ENCODE measurements around the gene XAGE1B. TPM values are rescaled to one million over a fixed set of nuclear protein-coding genes. Genes with fewer than 3 reads are reported as not detected.
"Not testable (repeated sequence)": the region's sequence is repeated elsewhere in the genome, so short reads cannot be mapped to it uniquely, and the experiment has no call there.

Gene XAGE1B
- total and polyA plus RNA-seq, 8 donors = 0.68 TPM; not detected in 7

- Histone ChIP-seq H3K9me3 (no peaks in the 10 kb centered on the region), H3K36me3 (no peaks in the 10 kb centered on the region), H3K27me3 (no peaks in the 10 kb centered on the region), H3K4me1 (no peaks in the 10 kb centered on the region), H3K27ac (no peak overlapping the region), H3K4me3 (no peak overlapping the region)
- intact Hi-C loops (cut with DNase I) = no loop called here
- ATAC-seq (no peak), DNase-seq (no peak)
- no peak for TF ChIP-seq CTCF (IDR thresholded peaks at IDR 0.05)
Observed at GRCh38 chrX:52507331-52507730, 9.5 kb downstream of the XAGE1B start.

- TF ChIP-seq CTCF (IDR thresholded peaks at IDR 0.05) = no peak
- Histone ChIP-seq H3K4me3 (no peak overlapping the region), H3K27me3 (no peaks in the 10 kb centered on the region), H3K4me1 (no peaks in the 10 kb centered on the region), H3K27ac (no peak overlapping the region), H3K9me3 (no peaks in the 10 kb centered on the region), H3K36me3 (no peaks in the 10 kb centered on the region)
- ATAC-seq (no peak), DNase-seq (no peak)
- intact Hi-C loops (cut with DNase I) = no loop called here
Observed at GRCh38 chrX:52504551-52504950, 12.3 kb downstream of the XAGE1B start.

- H3K27me3 ChIP-seq; H3K36me3 ChIP-seq; DNase-seq; H3K9me3 ChIP-seq; ATAC-seq; intact Hi-C loops (cut with DNase I); H3K27ac ChIP-seq; H3K4me3 ChIP-seq; H3K4me1 ChIP-seq: not testable (repeated sequence)
Observed at GRCh38 chrX:52501362-52501761, 15.5 kb downstream of the XAGE1B start.

- H3K9me3 ChIP-seq; H3K4me1 ChIP-seq; H3K4me3 ChIP-seq; H3K27ac ChIP-seq; H3K27me3 ChIP-seq; H3K36me3 ChIP-seq; DNase-seq; intact Hi-C loops (cut with DNase I): not testable (repeated sequence)
- ATAC-seq = peak; percentile 82
Observed at GRCh38 chrX:52496419-52496772, 20.5 kb downstream of the XAGE1B start.

- H3K4me1 ChIP-seq; H3K9me3 ChIP-seq; H3K4me3 ChIP-seq; H3K27me3 ChIP-seq; DNase-seq; intact Hi-C loops (cut with DNase I); H3K36me3 ChIP-seq; H3K27ac ChIP-seq: not testable (repeated sequence)
- peak; percentile 31 for ATAC-seq
Observed at GRCh38 chrX:52495545-52496418, 21.1 kb downstream of the XAGE1B start, which contains the start of gene XAGE1A. Gene XAGE1A (plus strand): TSS chrX:52495808. CDS start chrX:52497362, 1,554 bp downstream.

GRCh38 chrX:52471301-52471700 lies 45.6 kb downstream of the XAGE1B start:
- H3K27ac ChIP-seq; H3K9me3 ChIP-seq; H3K27me3 ChIP-seq; DNase-seq; H3K4me3 ChIP-seq; H3K36me3 ChIP-seq; intact Hi-C loops (cut with DNase I); H3K4me1 ChIP-seq: not testable (repeated sequence)
- ATAC-seq = peak; percentile 47

Other genes with a start within 250 kb of the XAGE1B start
- 1 to 10 TPM in 1 of 2 donors, under 1 TPM in 1; 0.65 to 3.1 TPM for gene XAGE2, start 148.0 kb downstream of the XAGE1B start, total RNA-seq
- gene XAGE2, start 148.0 kb downstream of the XAGE1B start, polyA plus RNA-seq (ENCODE audit: insufficient read length in 6 of 6) = under 1 TPM in 3 of 6 donors, not detected in 3; 0.24 to 0.81 (median 0.36) TPM
- not detected for gene XAGE1A, start 21.3 kb downstream of the XAGE1B start, total RNA-seq
- gene XAGE1A, start 21.3 kb downstream of the XAGE1B start, polyA plus RNA-seq (ENCODE audit: insufficient read length in 6 of 6) = not detected
- gene SSX7, start 137.8 kb upstream of the XAGE1B start, total RNA-seq = not detected
- not detected for gene SSX7, start 137.8 kb upstream of the XAGE1B start, polyA plus RNA-seq (ENCODE audit: insufficient read length in 6 of 6)
- gene SSX2, start 190.1 kb upstream of the XAGE1B start, total RNA-seq = not detected
- not detected for gene SSX2, start 190.1 kb upstream of the XAGE1B start, polyA plus RNA-seq (ENCODE audit: insufficient read length in 6 of 6)
- not detected for gene SSX2B, start 234.2 kb upstream of the XAGE1B start, total RNA-seq
- gene SSX2B, start 234.2 kb upstream of the XAGE1B start, polyA plus RNA-seq (ENCODE audit: insufficient read length in 6 of 6) = under 1 TPM in 1 of 6 donors, not detected in 5; 0.17 TPM

Measured in left lung (tissue), 10 donors.